Activated naive CD4-positive, alpha-beta T cell treated with anti-CD3 and anti-CD28 coated beads, Interleukin-2, amount 50 U/mL, for 72 hours (primary cell): Measurements from ENCODE around the gene PRMT1. TPM values are rescaled to one million over a fixed set of nuclear protein-coding genes. Genes with fewer than 3 reads are reported as not detected.
"Not testable (repeated sequence)": the region's sequence is repeated elsewhere in the genome, so short reads cannot be mapped to it uniquely, and the experiment has no call there.

Experiments used
- ATAC-seq, 2 donors: fragments of 150-1000 bp; cut with Tn5 transposase; 2 replicates each; pipeline ENCODE4 v1.10.0; 2021; ENCODE audit warnings: mild to moderate bottlenecking in 2 of 2, moderate library complexity in 2 of 2
- DNase-seq, 2 donors: peaks; one replicate each; pipeline ENCODE4 v3.0.0; 2021 to 2022; ENCODE audit warnings: low spot score in 2 of 2
- H3K27ac Mint-ChIP-seq, 2 donors: one replicate each; pipeline ENCODE4 v1.8.0; 2022; ENCODE audit warnings: mild to moderate bottlenecking in 2 of 2, mixed read lengths in 2 of 2
- H3K36me3 Mint-ChIP-seq, 2 donors: one replicate each; pipeline ENCODE4 v1.8.0; 2022; ENCODE audit warnings: mixed read lengths in 2 of 2
- H3K9me3 Mint-ChIP-seq, 2 donors: one replicate each; pipeline ENCODE4 v1.8.0; 2022; ENCODE audit warnings: mixed read lengths in 2 of 2
- total RNA-seq, 2 donors: library from RNA; stranded (reverse); gene quantifications; one replicate each; pipeline ENCODE4 v1.2.3, GENCODE V29; 2022

Gene PRMT1
- 100 to 1,000 TPM; 248 to 309 TPM for total RNA-seq

DNA sequence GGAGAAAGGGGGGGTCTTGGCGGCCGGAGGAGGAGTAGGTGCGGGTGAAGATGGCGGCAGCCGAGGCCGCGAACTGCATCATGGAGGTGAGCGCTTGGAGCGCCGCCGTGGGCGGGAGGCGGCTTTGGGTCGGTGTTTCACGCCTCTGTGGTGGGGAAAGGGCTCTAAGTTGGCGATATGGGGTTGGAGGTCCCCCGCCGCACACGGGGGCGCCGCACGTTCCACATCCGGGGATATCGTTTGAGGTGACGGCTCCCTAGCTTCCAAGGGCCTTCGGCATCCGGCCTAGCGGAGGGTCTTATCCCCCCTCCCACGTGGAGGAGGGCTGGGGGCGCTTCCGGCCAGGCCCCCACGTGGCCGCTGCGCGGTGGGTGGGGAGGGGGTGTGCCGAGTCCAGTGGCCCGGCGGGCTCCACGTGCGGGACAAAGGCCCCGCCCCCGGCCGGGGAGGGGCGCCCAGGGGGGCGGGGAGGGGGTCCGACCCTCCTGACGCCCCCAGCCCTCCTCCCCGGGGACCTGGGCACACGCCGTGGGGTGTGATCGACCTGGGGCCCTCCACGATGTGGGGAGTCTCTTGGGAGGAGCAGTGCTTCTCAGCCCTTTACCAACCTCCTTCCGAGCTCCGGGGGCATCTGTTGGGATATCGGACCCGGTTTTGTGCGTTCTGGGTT, at the start of gene PRMT1:
Gene PRMT1, plus strand, starts transcription at position 41 of the 670 bp plus-strand sequence. Its CDS starts 10 bp downstream, at position 51.
- DNase-seq (peak; percentile 58 to 78), ATAC-seq (peak; percentile 6 to 14)
- Mint-ChIP-seq H3K36me3 (peaks cover 11% of the 10 kb centered on the region in 2 donors), H3K27ac (peak within 1 kb of the TSS; percentile 98 to 99), H3K9me3 (no peaks in the 10 kb centered on the region)

DNA sequence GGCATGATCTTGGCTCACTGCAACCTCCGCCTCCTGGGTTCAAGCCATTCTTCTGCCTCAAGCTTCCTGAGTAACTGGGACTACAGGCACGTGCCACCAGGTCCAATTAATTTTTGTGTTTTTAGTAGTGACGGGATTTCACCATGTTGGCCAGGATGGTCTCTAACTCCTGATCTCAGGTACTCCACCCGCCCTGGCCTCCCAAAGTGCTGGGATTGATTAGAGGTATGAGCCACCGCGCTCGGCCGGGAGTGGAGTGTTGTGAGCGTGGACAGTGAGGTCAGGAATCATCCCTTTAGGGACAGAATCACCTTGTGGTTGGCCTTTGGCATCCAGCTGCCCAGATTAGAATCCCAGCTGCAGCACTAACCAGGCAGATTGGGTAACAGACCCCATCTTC, 47.4 kb upstream of the PRMT1 start:
- ATAC-seq (no peak), DNase-seq (no peak)
- no peak overlapping the region for H3K27ac Mint-ChIP-seq
- H3K9me3 Mint-ChIP-seq = no peaks in the 10 kb centered on the region
- H3K36me3 Mint-ChIP-seq = no peaks in the 10 kb centered on the region

DNA sequence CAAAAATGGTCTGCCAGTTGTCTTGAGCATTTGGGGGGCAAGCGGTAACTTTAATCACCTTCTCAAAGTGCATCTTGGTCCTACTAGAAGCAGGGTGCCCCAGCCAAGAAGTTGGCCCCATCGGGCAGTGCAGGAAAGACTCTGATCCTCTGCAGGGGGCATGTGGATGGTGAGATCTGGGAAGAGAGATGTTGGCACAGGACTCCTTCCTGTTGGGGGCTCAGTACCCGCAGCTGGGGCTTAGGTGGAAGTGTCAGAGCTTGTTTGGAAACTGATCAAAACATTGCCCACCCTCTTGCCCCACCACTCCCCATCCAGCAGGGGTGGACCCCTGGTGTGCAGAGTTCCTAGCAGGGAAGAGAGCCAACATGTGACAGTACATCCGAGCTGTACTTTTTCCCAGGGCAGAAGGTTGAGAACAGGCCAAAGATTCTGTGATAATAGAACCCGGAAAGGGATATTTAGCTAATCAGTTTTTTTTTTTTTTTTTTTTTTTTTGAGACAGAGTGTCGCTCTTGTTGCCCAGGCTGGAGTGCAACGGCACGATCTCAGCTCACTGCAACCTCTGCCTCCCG, 46.0 kb upstream of the PRMT1 start:
- no peaks in the 10 kb centered on the region for H3K36me3 Mint-ChIP-seq
- no peaks in the 10 kb centered on the region for H3K9me3 Mint-ChIP-seq
- H3K27ac Mint-ChIP-seq = no peak overlapping the region
- DNase-seq (no peak), ATAC-seq (no peak)

DNA sequence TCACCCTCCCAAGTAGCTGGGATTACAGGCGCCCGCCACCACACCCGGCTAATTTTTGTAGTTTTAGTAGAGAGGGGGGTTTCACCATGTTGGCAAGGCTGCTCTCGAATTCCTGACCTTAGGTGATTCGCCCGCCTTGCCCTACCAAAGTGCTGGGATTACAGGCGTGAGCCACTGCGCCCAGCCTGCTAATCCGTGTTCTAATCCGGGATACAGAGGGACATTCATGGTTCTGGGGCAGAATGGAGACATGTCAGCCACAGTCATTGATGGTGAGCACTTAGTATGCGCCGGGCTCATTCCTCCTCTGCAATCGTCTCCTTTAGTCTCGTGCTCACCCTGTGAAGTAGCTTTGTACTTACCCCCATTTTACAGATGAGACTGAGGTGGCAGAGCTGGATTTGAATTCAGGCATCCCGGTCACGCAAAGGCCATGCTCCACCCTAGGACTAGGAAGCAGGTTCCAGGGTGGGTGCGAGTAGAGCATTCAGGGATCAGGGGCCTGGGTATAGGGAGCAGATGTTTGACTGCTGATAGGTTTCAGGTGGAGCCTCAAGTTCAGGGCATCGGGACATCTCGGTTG, 45.4 kb upstream of the PRMT1 start:
- H3K9me3 Mint-ChIP-seq = no peaks in the 10 kb centered on the region
- ATAC-seq (no peak), DNase-seq (no peak)
- H3K27ac Mint-ChIP-seq = peak overlapping the region in 1 of 2 donors; percentile 81
- no peaks in the 10 kb centered on the region for H3K36me3 Mint-ChIP-seq

- H3K36me3 Mint-ChIP-seq = no peaks in the 10 kb centered on the region
Observed at GRCh38 chr19:49632576-49632975, 44.5 kb upstream of the PRMT1 start.

GRCh38 chr19:49633273-49633672, 43.8 kb upstream of the PRMT1 start:
- not testable (repeated sequence) for H3K9me3 Mint-ChIP-seq, ATAC-seq, H3K36me3 Mint-ChIP-seq, H3K27ac Mint-ChIP-seq, DNase-seq

More at GRCh38 chr19:49632576-49632975, 44.5 kb upstream of the PRMT1 start:
- no peak for DNase-seq
- no peak for ATAC-seq
- no peaks in the 10 kb centered on the region for H3K9me3 Mint-ChIP-seq
- peak overlapping the region; percentile 29 to 81 for H3K27ac Mint-ChIP-seq

- no peak for DNase-seq
- Mint-ChIP-seq H3K27ac (peak overlapping the region; percentile 55 to 57), H3K9me3 (no peaks in the 10 kb centered on the region), H3K36me3 (peaks cover 3 to 5% of the 10 kb centered on the region in 2 donors)
- no peak for ATAC-seq
Observed at GRCh38 chr19:49635530-49636232, 41.4 kb upstream of the PRMT1 start.

DNA sequence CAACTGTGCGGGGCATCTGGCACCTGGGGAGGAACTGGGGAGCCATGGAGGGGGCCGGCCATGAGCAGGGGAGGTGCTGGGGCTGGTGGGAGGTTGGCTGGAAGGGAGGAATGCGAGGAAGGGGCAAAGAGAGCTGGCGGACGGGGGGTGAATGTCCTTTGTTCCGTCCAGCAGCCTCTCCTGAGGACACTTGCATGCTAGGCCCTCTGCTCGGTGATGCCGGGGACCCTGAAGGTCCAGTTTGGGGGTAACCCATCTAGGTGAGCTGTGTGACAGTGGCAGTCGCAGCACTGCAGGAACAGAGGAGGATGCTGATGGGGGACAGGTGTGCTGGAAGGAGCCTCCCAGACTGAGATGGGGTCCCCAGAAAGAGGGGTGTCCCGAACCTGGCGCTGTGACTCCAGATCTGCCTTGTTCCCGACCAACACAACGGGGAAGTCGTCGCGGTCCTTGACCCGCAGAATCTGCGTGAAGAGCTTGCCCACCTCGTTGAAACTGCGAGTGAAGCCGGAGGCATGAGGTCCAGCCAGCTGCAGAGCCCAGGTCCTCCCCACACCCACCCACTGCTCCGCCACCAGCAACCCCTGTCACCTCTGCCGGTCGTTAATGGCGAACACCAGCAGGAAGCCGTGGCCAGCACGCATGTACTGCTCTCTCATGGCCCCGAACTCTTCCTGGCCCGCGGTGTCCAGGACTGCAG, 40.7 kb upstream of the PRMT1 start:
- Mint-ChIP-seq H3K9me3 (no peaks in the 10 kb centered on the region), H3K27ac (no peak overlapping the region), H3K36me3 (peaks cover 7 to 8% of the 10 kb centered on the region in 2 donors)
- ATAC-seq (no peak), DNase-seq (no peak)

DNA sequence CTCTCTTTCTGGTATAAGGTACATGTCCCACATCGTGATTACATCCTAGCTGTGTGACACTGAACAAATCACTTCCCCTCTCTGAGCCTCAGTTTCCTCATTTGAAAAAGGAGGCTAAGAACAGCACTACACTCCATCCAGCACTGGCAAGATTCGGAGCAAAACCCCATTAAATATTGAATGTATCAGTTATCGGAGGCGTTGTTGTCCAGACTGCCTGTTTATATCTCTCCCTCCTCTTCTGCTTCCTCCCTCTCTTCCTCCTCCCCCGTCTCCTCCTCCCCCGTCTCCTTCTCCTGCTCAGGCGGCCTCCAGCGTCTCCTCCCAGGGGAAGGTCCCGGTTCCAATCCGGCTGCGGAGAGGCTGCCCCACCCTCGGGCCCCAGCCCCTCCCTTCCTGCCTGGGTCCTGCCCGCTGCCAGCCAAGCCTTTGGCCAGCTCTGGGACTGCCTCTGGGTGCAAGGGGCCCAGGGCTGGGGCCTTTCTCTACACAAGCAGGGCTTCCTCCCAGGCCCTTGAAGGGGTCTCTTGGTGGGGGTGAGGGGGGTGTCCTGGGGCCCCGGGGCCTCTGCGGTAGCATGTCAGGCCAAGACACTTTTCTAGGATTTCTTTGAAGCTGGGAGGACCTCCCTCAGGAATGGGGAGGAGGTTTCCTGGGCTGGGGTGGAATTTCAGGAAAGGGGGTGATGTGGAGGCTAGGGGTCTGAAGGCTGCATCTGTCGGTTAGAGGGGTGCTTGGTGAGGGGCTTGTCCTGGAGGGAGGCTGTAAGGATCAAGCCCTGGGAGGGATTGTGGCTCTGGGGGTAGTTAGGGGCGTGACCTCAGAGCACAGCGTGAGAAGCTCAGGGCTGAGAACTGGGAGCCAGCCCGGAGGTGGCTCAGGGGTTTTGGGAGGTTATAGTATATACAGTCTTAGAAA, 39.0 kb upstream of the PRMT1 start:
- no peak for ATAC-seq
- peak overlapping the region in 1 of 2 donors; percentile 17 for H3K27ac Mint-ChIP-seq

GRCh38 chr19:49639401-49640112, 37.5 kb upstream of the PRMT1 start:
- DNase-seq (no peak), ATAC-seq (no peak)
- Mint-ChIP-seq H3K36me3 (peaks cover 12 to 15% of the 10 kb centered on the region in 2 donors), H3K27ac (peak overlapping the region; percentile 61 to 86), H3K9me3 (no peaks in the 10 kb centered on the region)

More for the DNA sequence above, 39.0 kb upstream of the PRMT1 start:
- Mint-ChIP-seq H3K36me3 (peaks cover 12 to 15% of the 10 kb centered on the region in 2 donors), H3K9me3 (no peaks in the 10 kb centered on the region)
- peak in 1 of 2 donors; percentile 55 for DNase-seq

DNA sequence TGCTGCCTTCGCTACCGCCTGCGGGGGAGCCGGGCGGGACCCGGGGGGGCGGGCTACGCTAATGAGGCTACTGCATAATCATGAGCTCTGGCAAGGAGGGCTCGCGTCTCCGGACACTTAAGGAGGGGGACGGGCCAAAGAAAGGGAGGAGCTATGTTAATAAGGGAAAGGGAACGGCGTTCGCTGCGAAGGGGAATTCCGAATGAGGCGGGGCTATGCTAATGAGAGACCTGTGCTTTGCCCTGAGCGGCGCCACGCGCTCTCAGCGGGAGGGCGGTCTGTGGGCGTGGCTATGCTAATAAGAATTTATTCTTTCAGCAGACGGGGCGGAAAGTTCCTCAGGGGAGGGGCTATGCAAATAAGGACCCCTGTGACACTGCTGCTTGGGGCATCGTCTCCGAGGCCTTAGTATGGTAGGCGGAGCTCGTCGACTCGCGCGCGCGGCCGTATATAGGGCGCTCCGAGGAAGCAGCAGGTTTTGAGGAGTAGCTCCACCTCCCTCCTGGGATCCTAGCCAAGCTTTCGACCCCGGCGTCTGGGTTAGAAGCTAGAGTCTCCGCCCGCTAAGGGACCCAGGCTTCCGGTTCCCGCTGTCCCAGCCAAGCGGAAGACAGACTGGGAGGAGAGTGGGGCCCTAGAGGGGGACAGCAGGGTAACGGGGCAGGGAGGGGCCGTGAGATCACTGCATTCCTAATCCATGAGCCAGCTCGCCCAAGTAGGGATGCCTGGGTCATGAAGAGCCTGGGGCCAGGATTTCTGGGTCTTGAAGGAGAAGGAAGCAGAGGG, 36.8 kb upstream of the PRMT1 start, which contains the start of gene RRAS:
Gene RRAS, minus strand, starts transcription at position 31 of the 786 bp plus-strand sequence. CDS start 45 bp downstream, outside the sequence.
- DNase-seq (peak; percentile 99 to 100), ATAC-seq (peak; percentile 74 to 78)
- Mint-ChIP-seq H3K36me3 (peaks cover 12 to 15% of the 10 kb centered on the region in 2 donors), H3K27ac (peak within 1 kb of the TSS; percentile 99), H3K9me3 (no peaks in the 10 kb centered on the region)

GRCh38 chr19:49641688-49642491, 35.2 kb upstream of the PRMT1 start, which contains the start of gene SCAF1:
Gene SCAF1, plus strand, starts transcription at chr19:49642209. Its CDS starts 2,818 bp downstream, at chr19:49645027.
- H3K36me3 Mint-ChIP-seq = peaks cover 15 to 18% of the 10 kb centered on the region in 2 donors
- DNase-seq (peak; percentile 99 to 100), ATAC-seq (peak; percentile 69 to 75)
- H3K9me3 Mint-ChIP-seq = no peaks in the 10 kb centered on the region
- peak within 1 kb of the TSS; percentile 99 for H3K27ac Mint-ChIP-seq

GRCh38 chr19:49642492-49643035, 34.5 kb upstream of the PRMT1 start:
- DNase-seq (no peak), ATAC-seq (no peak)
- Mint-ChIP-seq H3K36me3 (peaks cover 15 to 19% of the 10 kb centered on the region in 2 donors), H3K9me3 (no peaks in the 10 kb centered on the region), H3K27ac (peak overlapping the region; percentile 99)
